ENCODE measurements around the gene SSNA1. TPM values are rescaled to one million over a fixed set of nuclear protein-coding genes. Genes with fewer than 3 reads are reported as not detected.

SSNA1 gene
- total RNA-seq, 4 donors from 2014 or later, result 67.1 to 124 (median 96.7) TPM

DNA sequence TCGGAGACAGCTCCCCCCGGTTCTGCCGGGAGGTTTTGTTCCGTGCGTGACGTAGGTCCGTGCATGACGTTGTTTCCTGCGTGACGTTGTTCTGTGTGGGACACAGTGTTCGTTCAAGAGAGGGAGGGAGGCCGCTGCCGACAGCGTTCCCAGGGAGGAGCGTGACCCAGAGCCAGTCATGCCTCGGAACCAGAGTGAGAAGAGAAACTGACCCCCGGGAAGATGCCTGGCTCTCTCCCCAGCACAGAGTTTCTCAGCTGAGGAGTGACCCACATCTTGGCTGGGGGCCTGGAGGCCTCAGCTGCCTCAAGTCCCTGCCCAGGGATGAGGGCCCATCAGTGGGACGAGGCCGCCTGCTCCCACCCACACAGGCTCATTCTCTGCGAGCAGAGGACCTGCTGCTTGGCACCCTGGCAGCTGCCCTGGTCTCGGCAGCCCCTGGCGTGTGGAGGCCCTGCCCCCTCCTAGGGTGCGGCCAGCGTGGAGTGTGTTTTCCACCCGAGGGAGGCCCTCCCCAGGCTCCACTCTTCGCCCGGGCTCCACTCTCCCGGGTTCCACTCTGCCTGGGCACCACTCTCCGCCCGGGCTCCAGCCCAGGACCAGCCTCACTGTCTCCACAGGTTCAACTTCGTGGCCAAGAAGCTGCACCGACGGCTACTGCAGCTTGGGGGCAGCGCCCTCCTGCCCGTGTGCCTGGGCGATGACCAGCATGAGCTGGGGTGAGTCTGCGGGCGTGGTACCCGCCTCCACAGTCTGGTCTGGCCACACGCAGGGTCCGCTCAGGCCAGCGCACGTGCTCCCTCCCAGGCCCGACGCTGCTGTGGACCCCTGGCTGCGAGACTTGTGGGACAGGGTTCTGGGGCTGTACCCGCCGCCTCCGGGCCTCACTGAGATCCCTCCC lies 24.9 kb downstream of the SSNA1 start:
- intact Hi-C loops (cut with DNase I), result no loop called here
- no peaks in the 10 kb centered on the region for H3K27me3 ChIP-seq
- TF ChIP-seq POLR2A (IDR thresholded peaks at IDR 0.05), result no peak
- TF ChIP-seq, protein P1, sequence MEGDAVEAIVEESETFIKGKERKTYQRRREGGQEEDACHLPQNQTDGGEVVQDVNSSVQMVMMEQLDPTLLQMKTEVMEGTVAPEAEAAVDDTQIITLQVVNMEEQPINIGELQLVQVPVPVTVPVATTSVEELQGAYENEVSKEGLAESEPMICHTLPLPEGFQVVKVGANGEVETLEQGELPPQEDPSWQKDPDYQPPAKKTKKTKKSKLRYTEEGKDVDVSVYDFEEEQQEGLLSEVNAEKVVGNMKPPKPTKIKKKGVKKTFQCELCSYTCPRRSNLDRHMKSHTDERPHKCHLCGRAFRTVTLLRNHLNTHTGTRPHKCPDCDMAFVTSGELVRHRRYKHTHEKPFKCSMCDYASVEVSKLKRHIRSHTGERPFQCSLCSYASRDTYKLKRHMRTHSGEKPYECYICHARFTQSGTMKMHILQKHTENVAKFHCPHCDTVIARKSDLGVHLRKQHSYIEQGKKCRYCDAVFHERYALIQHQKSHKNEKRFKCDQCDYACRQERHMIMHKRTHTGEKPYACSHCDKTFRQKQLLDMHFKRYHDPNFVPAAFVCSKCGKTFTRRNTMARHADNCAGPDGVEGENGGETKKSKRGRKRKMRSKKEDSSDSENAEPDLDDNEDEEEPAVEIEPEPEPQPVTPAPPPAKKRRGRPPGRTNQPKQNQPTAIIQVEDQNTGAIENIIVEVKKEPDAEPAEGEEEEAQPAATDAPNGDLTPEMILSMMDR (IDR thresholded peaks at IDR 0.05), result peak in 1 of 6 experiments; percentile 37
- H3K4me3 ChIP-seq, result no peak overlapping the region
- no peak for DNase-seq
- 92 to 94% methylated on average over 13 to 19 of the region's 49 CpGs for WGBS, 2 donors
- H3K27ac ChIP-seq, result no peak overlapping the region
- no peaks in the 10 kb centered on the region for H3K9me3 ChIP-seq
- H3K36me3 ChIP-seq, result peaks cover 0 to 53% (median 4%) of the 10 kb centered on the region in 3 donors
- H3K4me1 ChIP-seq, result peaks cover 8 to 22% (median 14%) of the 10 kb centered on the region in 3 donors

DNA sequence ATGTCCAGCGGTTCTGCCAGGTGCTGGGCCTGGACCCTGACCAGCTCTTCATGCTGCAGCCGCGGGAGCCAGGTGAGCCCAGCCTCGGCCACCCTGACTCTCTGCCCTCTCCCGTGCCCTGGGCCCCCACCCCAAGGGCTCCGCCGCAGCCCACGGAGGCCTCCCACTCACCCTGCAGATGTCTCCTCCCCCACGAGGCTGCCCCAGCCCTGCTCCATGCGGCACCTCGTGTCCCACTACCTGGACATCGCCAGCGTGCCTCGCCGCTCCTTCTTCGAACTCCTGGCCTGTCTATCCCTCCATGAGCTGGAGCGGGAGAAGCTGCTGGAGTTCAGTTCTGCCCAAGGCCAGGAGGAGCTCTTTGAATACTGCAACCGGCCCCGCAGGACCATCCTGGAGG lies 26.1 kb downstream of the SSNA1 start:
- TF ChIP-seq, protein P1 (IDR thresholded peaks at IDR 0.05), result no peak
- Histone ChIP-seq H3K36me3 (peaks cover 0 to 41% (median 4%) of the 10 kb centered on the region in 3 donors), H3K27me3 (no peaks in the 10 kb centered on the region), H3K4me3 (no peak overlapping the region), H3K27ac (no peak overlapping the region), H3K4me1 (peaks cover 15 to 31% (median 16%) of the 10 kb centered on the region in 3 donors), H3K9me3 (no peaks in the 10 kb centered on the region)
- DNase-seq, result no peak
- intact Hi-C loops (cut with DNase I), result no loop called here
- 78 to 80% methylated on average over 8 to 11 of the region's 19 CpGs for WGBS, 2 donors

DNA sequence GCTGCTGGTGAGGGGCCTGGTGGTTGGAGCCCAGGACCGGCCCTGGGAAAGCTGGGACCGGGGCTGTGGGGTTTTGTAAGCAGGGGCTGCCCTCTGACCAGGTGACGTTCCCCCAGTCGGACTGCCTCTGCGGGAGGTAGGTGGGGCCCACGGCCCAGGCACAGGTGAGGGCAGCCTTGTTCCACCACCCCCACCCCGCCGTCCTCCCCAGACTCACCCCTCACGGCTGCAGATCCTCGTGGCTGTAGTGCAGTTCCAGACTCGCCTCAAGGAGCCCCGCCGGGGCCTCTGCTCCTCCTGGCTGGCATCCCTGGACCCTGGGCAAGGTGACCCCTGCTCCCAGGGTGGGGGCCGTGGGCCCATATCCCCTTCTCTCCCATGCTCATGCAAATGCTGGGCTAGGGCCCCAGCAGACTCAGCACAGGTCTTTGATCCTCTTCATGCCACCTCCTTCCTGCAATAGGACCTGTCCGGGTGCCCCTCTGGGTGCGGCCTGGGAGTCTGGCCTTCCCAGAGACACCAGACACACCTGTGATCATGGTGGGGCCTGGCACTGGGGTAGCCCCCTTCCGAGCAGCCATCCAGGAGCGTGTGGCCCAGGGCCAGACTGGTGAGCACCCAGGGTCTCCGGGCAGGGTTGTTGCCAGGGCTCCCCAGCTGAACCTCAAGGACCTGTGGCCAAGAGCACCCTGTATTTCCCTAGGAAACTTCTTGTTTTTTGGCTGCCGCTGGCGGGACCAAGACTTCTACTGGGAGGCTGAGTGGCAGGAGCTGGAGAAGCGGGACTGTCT lies 26.9 kb downstream of the SSNA1 start:
- Histone ChIP-seq H3K27ac (no peak overlapping the region), H3K36me3 (peaks cover 0 to 33% (median 0%) of the 10 kb centered on the region in 3 donors), H3K4me3 (no peak overlapping the region), H3K9me3 (no peaks in the 10 kb centered on the region), H3K4me1 (peaks cover 15 to 39% (median 16%) of the 10 kb centered on the region in 3 donors), H3K27me3 (no peaks in the 10 kb centered on the region)
- no peak for DNase-seq
- intact Hi-C loops (cut with DNase I), result no loop called here
- TF ChIP-seq POLR2A (IDR thresholded peaks at IDR 0.05), result no peak
- TF ChIP-seq, protein P1 (IDR thresholded peaks at IDR 0.05), result no peak
- 61% methylated on average over 4 of the region's 22 CpGs; no CpG with 5 or more reads in 1 of the 2 donors for WGBS, 2 donors

DNA sequence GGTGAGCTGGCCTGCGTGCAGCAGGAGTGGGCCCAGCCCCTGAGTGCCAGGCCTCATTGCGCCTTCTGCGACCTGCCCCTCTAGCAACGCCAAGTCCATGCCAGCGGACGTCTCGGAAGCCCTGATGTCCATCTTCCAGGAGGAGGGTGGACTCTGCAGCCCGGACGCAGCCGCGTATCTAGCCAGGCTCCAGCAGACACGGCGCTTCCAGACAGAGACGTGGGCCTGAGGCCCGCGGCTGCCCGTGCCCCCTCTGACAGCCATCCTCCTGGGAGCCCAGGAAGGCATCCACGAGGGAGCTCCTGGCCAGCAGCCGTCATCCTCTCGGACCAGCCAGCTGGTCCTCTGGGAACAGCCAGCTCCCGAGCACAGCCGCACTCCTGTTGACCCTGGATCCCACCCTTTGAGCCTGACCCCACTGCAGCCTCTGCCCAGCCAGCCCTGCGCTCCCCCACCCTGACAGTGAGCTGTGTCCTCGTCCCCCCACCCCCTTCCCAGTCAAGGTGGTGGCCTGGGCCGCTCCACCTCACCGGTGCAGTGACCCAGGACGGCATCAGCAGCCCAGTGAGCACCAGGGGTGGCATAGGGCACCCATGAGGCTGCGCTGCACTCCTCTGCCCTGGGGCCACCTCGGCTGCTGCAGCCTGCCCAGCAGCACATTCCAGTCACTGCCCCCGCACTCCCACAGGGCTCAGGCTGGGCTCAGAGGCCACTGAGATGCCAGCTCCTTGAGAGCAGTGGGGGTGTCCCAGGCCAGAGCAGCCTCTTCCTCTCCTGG lies 27.9 kb downstream of the SSNA1 start:
- Histone ChIP-seq H3K27ac (peak overlapping the region; percentile 83 to 92 (median 90)), H3K4me1 (peaks cover 16 to 49% (median 17%) of the 10 kb centered on the region in 3 donors), H3K36me3 (peaks cover 0 to 29% (median 0%) of the 10 kb centered on the region in 3 donors), H3K27me3 (no peaks in the 10 kb centered on the region), H3K9me3 (no peaks in the 10 kb centered on the region), H3K4me3 (peak overlapping the region in 1 of 4 donors; percentile 51)
- TF ChIP-seq, protein P1 (IDR thresholded peaks at IDR 0.05), result no peak
- no peak for TF ChIP-seq POLR2A (IDR thresholded peaks at IDR 0.05)
- intact Hi-C loops (cut with DNase I), result no loop called here
- DNase-seq, result no peak
- 70 to 96% methylated on average over 2 to 9 of the region's 30 CpGs for WGBS, 2 donors

All from esophagus squamous epithelium (tissue), 5 donors.